ENCODE measurements around the gene SPNS2.

DNA sequence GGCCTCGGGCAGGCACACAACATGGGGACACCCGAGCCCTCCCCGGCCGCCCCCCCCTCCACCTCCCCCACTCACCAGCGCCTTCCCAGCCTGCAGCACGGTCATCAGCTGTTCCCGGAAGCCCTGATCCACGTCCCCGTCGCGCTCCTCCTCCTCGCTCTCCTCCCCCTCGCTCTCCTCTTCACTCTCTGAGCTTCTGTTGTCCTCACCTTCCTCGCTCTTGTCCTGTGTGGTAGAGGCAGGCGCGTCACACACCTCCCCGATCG, 46.2 kb downstream of the SPNS2 start:
- TF ChIP-seq CTCF (conservative IDR thresholded peaks at IDR 0.05; ENCODE audit: low read length) (no peak), EZH2phosphoT487 (IDR thresholded peaks at IDR 0.05; ENCODE audit: borderline replicate concordance) (no peak)
